Mucosa of descending colon (tissue), 3 donors: ENCODE measurements around the gene DDB1. TPM values are rescaled to one million over a fixed set of nuclear protein-coding genes. Genes with fewer than 3 reads are reported as not detected.

ENCODE experiments used
- ATAC-seq: fragments of 200-7000 bp; cut with Tn5 transposase; one replicate; pipeline ENCODE4 v1.9.1; 2020; ENCODE audit warnings: mild to moderate bottlenecking, moderate library complexity
- DNase-seq, 3 donors: peaks; one replicate each; pipeline ENCODE4 v3.0.0-alpha.2; 2020
- H3K36me3 ChIP-seq: fragments of 200-600 bp; one replicate; pipeline ENCODE4 v1.8.0; 2021; ENCODE audit warnings: low read depth, mild to moderate bottlenecking
- H3K4me1 ChIP-seq: fragments of 200-600 bp; one replicate; pipeline ENCODE4 v1.8.0; 2021; ENCODE audit warnings: low read depth, mild to moderate bottlenecking
- H3K4me3 ChIP-seq: fragments of 200-600 bp; one replicate; pipeline ENCODE4 v1.8.0; 2021; ENCODE audit warnings: mild to moderate bottlenecking
- H3K9me3 ChIP-seq: fragments of 200-600 bp; one replicate; pipeline ENCODE4 v1.8.0; 2021; ENCODE audit warnings: mild to moderate bottlenecking
- CTCF ChIP-seq: fragments of 200-600 bp; IDR thresholded peaks from one replicate; pipeline ENCODE4 v1.8.0; 2022; ENCODE audit warnings: antibody characterized with exemption, mild to moderate bottlenecking
- intact Hi-C, 2 donors: fragments of 100-400 bp; cut with DNase I in 1 of 2; cut with micrococcal nuclease in 1 of 2; formaldehyde crosslinking; loops; one replicate each; pipeline versions ENCODE4 v1.11.0 to v1.11.1; 2022; cut with DNase I, micrococcal nuclease
- total RNA-seq, 3 donors: library from RNA; stranded (reverse); fragmentation: NEBNext Ultra II Directional in 2 of 3; extraction: Animal tissue kit (Norgen Biotek cat#: 25700) in 2 of 3; gene quantifications; one replicate each; pipeline versions ENCODE4 v1.2.1 to v1.2.4, GENCODE V29; 2021 to 2023
- donor health status: DM: no; HTN: no; CAD: no; lungs with moderate emphysema.
- donor health status: DM: no; HTN: no; CAD: no.
- donor health status: DM: no; HTN: yes; CAD: no.

Gene DDB1
- total RNA-seq, 3 donors from 2014 or later, result 121 to 152 (median 140) TPM

DNA sequence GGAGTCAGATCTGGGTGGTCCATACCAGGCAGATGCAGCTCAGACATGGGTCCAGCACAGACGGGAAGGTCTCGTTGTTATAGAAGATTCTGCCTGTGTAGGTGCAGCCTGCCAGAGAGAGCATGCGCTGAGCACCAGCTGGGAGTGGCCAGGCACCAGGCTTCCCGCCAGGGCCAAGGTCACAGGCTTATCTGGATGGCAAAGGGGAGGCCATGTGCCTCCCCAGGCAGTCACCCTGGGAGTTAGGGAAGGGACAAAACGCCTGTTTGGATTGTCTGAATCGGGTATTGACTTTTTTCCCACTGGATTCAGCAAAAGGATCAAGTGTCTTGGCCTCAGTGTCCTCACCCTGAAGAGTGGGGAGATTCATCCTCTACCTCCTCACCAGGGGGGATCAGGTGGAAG is 65.5 kb downstream of the DDB1 start:
- peak; percentile 75 for ATAC-seq
- intact Hi-C loops, result no loop called here

GRCh38 chr11:61266602-61267001 is 66.3 kb downstream of the DDB1 start:
- Histone ChIP-seq H3K4me3 (no peak overlapping the region), H3K4me1 (no peaks in the 10 kb centered on the region), H3K9me3 (no peaks in the 10 kb centered on the region), H3K36me3 (no peaks in the 10 kb centered on the region)
- no peak for ATAC-seq
- intact Hi-C loops, result no loop called here
- no peak for TF ChIP-seq CTCF
- no peak for DNase-seq

More for the DNA sequence above, 65.5 kb downstream of the DDB1 start:
- TF ChIP-seq CTCF, result no peak
- Histone ChIP-seq H3K4me3 (no peak overlapping the region), H3K36me3 (no peaks in the 10 kb centered on the region), H3K4me1 (no peaks in the 10 kb centered on the region), H3K9me3 (no peaks in the 10 kb centered on the region)
- peak in 2 of 3 donors; percentile 39 to 46 for DNase-seq

DNA sequence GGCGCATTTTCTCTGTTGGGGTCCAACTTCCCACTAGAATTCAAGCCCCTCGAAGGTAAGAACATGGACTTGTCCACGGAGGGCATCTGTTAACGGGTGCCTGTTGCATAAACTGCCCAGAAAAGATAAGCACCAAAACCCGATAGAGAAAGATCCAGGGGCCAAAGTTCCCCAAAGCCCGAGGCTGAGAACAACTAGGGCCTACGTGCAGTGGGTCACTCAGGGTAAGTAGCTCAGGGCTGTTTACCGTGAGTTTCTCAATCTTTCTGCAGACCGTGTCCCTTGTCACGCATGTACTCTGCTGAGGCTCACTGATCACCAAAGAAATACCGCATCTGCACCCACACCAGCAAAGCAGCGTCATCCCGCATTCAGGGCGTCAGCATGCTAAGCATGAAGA is 67.5 kb downstream of the DDB1 start:
- intact Hi-C loops, result no loop called here
- ATAC-seq (no peak), DNase-seq (no peak)
- H3K4me3 ChIP-seq, result no peak overlapping the region
- H3K4me1 ChIP-seq, result no peaks in the 10 kb centered on the region
- H3K9me3 ChIP-seq, result no peaks in the 10 kb centered on the region
- no peaks in the 10 kb centered on the region for H3K36me3 ChIP-seq
- no peak for TF ChIP-seq CTCF

DNA sequence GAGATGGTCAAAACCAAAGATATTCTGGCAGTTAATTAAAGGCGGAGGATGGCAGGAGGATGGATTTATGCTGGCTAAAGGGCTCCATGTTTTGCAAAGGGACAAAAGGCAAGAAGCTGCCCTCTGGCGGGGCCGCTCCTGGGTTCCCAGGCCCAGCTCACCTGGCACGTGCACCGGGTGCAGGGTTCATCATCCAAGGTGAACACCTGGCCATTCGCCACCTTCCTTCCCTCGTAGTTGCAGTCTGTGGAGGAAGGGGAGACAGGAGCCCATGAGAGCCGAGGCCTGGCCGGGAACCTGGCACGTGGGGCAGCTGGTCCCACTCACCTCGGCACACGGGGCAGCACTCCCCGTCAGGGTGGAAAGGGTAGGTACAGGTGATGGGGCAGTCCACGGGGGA is 68.1 kb downstream of the DDB1 start:
- TF ChIP-seq CTCF, result no peak
- intact Hi-C loops, result no loop called here
- Histone ChIP-seq H3K9me3 (no peaks in the 10 kb centered on the region), H3K36me3 (no peaks in the 10 kb centered on the region), H3K4me1 (no peaks in the 10 kb centered on the region), H3K4me3 (no peak overlapping the region)
- ATAC-seq, result no peak
- DNase-seq, result no peak

- Histone ChIP-seq H3K4me3 (no peak overlapping the region), H3K36me3 (no peaks in the 10 kb centered on the region), H3K4me1 (no peaks in the 10 kb centered on the region), H3K9me3 (no peaks in the 10 kb centered on the region)
- intact Hi-C loops, result no loop called here
- TF ChIP-seq CTCF, result no peak
- DNase-seq (no peak), ATAC-seq (no peak)
These were observed 68.5 kb downstream of the DDB1 start for GRCh38 chr11:61264371-61264770.

DNA sequence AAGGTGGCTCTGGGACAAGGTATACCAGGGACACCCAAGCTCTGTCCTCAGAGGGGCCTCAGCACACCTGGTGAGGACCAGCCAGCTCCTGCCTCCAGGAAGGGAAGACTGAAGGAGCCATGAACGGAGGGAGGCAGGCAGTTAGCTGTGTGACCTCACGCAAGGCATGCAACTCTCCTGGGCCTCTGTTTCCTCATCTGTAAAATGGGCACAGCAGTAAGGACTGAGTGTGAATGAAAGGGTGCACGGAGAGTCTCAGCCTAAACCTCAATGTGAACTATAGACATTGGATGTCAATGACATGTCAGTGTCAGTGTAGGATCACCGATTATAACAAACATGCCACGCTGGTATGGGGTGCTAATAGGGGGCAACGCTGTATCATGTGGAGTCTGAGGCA is 73.5 kb downstream of the DDB1 start:
- no peaks in the 10 kb centered on the region for H3K36me3 ChIP-seq
- no peak for DNase-seq
- ATAC-seq, result no peak
- TF ChIP-seq CTCF, result no peak
- no peaks in the 10 kb centered on the region for H3K4me1 ChIP-seq
- no peak overlapping the region for H3K4me3 ChIP-seq
- intact Hi-C loops, result no loop called here
- no peaks in the 10 kb centered on the region for H3K9me3 ChIP-seq
